Adipose tissue (tissue), 3 donors: ENCODE measurements around the gene SOWAHB. TPM values are rescaled to one million over a fixed set of nuclear protein-coding genes. Genes with fewer than 3 reads are reported as not detected.

Experiments
- H3K27ac ChIP-seq: one replicate; pipeline ENCODE4 v1.5.1; 2013; ENCODE audit warnings: low read depth, low read length
- WGBS, 3 donors: extraction: QIAGEN DNeasy Blood & Tissue Kit; methylation state at CpG; one replicate each; pipeline ENCODE4 v1.1.7; 2013; 5-methylcytosine and 5-hydroxymethylcytosine counted together
- polyA plus RNA-seq, 3 donors: library from polyadenylated mRNA; stranded (reverse); fragments of 200-250 nt; gene quantifications; one replicate each; pipeline ENCODE4 v1.2.3, GENCODE V29; 2013
- donor health status: healthy with polysubstance abuse.
- donor health status: Bipolar disorder and iron deficiency.
- donor health status: healthy.

SOWAHB gene
- polyA plus RNA-seq, 3 donors = 0.11 to 2.8 (median 0.28) TPM

- 84 to 90% (median 89%) methylated on average over 7 of the region's 7 CpGs for WGBS, 3 donors
- H3K27ac ChIP-seq = no peak overlapping the region
Measured at GRCh38 chr4:76867377-76867776, 30.6 kb downstream of the SOWAHB start.

- WGBS, 3 donors = 86 to 96% (median 90%) methylated on average over 9 of the region's 9 CpGs
- H3K27ac ChIP-seq = no peak overlapping the region
Measured at GRCh38 chr4:76866641-76867040, 31.3 kb downstream of the SOWAHB start.

GRCh38 chr4:76858319-76858718 lies 39.6 kb downstream of the SOWAHB start:
- H3K27ac ChIP-seq = no peak overlapping the region
- 17 to 83% (median 69%) methylated on average over 1 of the region's 1 CpG for WGBS, 3 donors

GRCh38 chr4:76857074-76857409 lies 40.9 kb downstream of the SOWAHB start:
- WGBS, 3 donors = 38 to 72% (median 57%) methylated on average over 2 of the region's 2 CpGs
- H3K27ac ChIP-seq = no peak overlapping the region

- no peak overlapping the region for H3K27ac ChIP-seq
Measured at GRCh38 chr4:76856243-76857073, 41.5 kb downstream of the SOWAHB start.

GRCh38 chr4:76854858-76855257 lies 43.1 kb downstream of the SOWAHB start:
- WGBS, 3 donors = 86 to 92% (median 91%) methylated on average over 8 of the region's 8 CpGs
- H3K27ac ChIP-seq = no peak overlapping the region

More at GRCh38 chr4:76856243-76857073, 41.5 kb downstream of the SOWAHB start:
- 24 to 53% (median 45%) methylated on average over 4 of the region's 4 CpGs for WGBS, 3 donors

GRCh38 chr4:76851375-76851774 lies 46.6 kb downstream of the SOWAHB start:
- 66 to 97% (median 89%) methylated on average over 2 of the region's 2 CpGs for WGBS, 3 donors
- no peak overlapping the region for H3K27ac ChIP-seq

- H3K27ac ChIP-seq = no peak overlapping the region
- 51 to 77% (median 66%) methylated on average over 4 of the region's 4 CpGs for WGBS, 3 donors
Measured at GRCh38 chr4:76850010-76850441, 47.9 kb downstream of the SOWAHB start.

Other genes with a start within 250 kb of the SOWAHB start
- gene SEPTIN11, start 51.6 kb upstream of the SOWAHB start, polyA plus RNA-seq = 100 to 1,000 TPM in 1 of 3 donors, 10 to 100 TPM in 2; 12.2 to 136 (median 91.1) TPM
- 100 to 1,000 TPM; 101 to 282 (median 117) TPM for gene CCNI, start 177.8 kb upstream of the SOWAHB start, polyA plus RNA-seq